Measurements from ENCODE around the gene TYW5. TPM values are rescaled to one million over a fixed set of nuclear protein-coding genes. Genes with fewer than 3 reads are reported as not detected.
A peak's percentile ranks its signal among the peaks of the same experiment; 100 is the strongest.

TYW5 gene
- polyA plus RNA-seq, 1 of the 3 experiments (the other 2 are of a cell fraction), result 3.6 TPM

DNA sequence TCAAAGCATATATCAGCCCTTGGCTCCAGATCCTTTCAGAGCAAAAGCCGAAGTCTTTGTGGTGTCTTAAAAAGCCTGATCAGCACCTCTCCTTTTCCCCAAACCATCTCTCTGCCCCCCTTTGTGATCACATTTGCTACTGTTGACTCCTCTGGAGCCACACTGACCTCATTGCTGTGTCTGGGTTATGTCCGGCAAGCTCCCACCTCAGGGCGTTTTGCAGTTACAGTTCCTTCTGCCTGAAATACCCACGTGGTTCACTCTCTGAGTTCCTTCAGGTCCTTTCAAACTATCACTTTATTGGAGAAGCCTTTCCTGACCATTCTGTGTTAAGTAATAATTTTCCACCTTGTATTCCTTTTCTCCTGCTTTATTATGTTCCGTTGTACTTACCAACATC is 32.4 kb downstream of the TYW5 start:
- Histone ChIP-seq H3K79me2 (ENCODE audit: insufficient read depth) (peaks cover 93% of the 10 kb centered on the region), H3K4me3 (ENCODE audit: low read depth in 2 of 2, low read length in 1 of 2) (no peak overlapping the region), H3K9me3 (no peaks in the 10 kb centered on the region), H3K4me1 (ENCODE audit: control insufficient read depth in 1 of 2, insufficient read depth in 2 of 2, low read depth in 1 of 2, low read length in 1 of 2) (peaks cover 7 to 16% of the 10 kb centered on the region in 2 experiments; a peak in 3 of 4 replicates), H3K4me2 (0 out of 2 replicates have a peak overlapping the region, but pooled peaks have one; percentile 10), H3F3A (replicated peaks; ENCODE audit: insufficient read depth) (peaks cover 10% of the 10 kb centered on the region), H2AFZ (ENCODE audit: low read depth) (no peak overlapping the region), H3K9me2 (no peaks in the 10 kb centered on the region), H3K36me3 (replicated peaks in 1 of 2; ENCODE audit: control insufficient read depth in 1 of 2, insufficient read depth in 2 of 2, low read length in 1 of 2) (peaks cover 16 to 42% of the 10 kb centered on the region in 2 experiments), H4K20me1 (ENCODE audit: insufficient read depth) (no peaks in the 10 kb centered on the region), H3K27ac (ENCODE audit: low read depth in 2 of 2, low read length in 1 of 2) (peak overlapping the region in 1 of 2 experiments; percentile 70; a peak in 2 of 4 replicates), H3K27me3 (ENCODE audit: insufficient read depth) (no peaks in the 10 kb centered on the region), H3K9ac (no peak overlapping the region)
- WGBS (ENCODE audit: low lambda C conversion rate), result 48% methylated on average over 5 of the region's 5 CpGs
- CTCF ChIA-PET, result interaction anchor here (1.0 to 1.1 kb wide), 2 partner anchors 11 to 441 kb away, joined by 3 read pairs; partner anchors contain the start of gene C2orf69
- peak; percentile 48 for DNase-seq
- TF ChIP-seq MXI1 (IDR thresholded peaks at IDR 0.05; ENCODE audit: low read depth, low read length), result peak; percentile 89
- TF ChIP-seq, protein P1, sequence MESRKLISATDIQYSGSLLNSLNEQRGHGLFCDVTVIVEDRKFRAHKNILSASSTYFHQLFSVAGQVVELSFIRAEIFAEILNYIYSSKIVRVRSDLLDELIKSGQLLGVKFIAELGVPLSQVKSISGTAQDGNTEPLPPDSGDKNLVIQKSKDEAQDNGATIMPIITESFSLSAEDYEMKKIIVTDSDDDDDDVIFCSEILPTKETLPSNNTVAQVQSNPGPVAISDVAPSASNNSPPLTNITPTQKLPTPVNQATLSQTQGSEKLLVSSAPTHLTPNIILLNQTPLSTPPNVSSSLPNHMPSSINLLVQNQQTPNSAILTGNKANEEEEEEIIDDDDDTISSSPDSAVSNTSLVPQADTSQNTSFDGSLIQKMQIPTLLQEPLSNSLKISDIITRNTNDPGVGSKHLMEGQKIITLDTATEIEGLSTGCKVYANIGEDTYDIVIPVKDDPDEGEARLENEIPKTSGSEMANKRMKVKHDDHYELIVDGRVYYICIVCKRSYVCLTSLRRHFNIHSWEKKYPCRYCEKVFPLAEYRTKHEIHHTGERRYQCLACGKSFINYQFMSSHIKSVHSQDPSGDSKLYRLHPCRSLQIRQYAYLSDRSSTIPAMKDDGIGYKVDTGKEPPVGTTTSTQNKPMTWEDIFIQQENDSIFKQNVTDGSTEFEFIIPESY (IDR thresholded peaks at IDR 0.05; ENCODE audit: borderline replicate concordance, low read depth), result no peak
- POLR2A ChIA-PET, result no interaction called here

DNA sequence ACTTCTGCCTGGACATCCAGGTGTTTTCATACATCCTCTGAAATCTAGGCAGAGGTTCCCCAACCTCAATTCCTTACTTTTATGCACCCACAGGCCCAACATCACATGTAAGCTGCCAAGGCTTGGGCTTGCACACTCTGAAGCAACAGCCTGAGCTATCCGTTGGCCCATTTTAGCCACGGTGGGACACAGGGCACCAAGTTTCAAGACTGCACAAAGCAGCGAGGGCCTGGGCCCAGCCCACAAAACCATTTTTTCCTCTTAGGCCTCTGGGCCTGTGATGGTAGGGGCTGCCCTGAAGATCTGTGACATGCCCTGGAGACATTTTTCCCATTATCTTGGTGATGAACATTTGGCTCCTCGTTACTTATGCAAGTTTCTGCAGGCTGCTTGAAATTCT is 38.3 kb downstream of the TYW5 start:
- H2AFZ ChIP-seq (ENCODE audit: low read depth), result no peak overlapping the region
- no peak overlapping the region for H3K9ac ChIP-seq
- no peaks in the 10 kb centered on the region for H3K9me3 ChIP-seq
- no peak overlapping the region for H3K4me2 ChIP-seq
- TF ChIP-seq USF2 (IDR thresholded peaks at IDR 0.05; ENCODE audit: borderline replicate concordance, low read depth, low read length), result no peak
- no peak for TF ChIP-seq CTCF (IDR thresholded peaks at IDR 0.05)
- TF ChIP-seq TCF12 (IDR thresholded peaks at IDR 0.05), result no peak
- no peak for TF ChIP-seq SIN3A (IDR thresholded peaks at IDR 0.05; ENCODE audit: borderline replicate concordance, low read depth, low read length)
- TF ChIP-seq NRF1 (IDR thresholded peaks at IDR 0.05; ENCODE audit: low read depth, low read length), result no peak
- no peak for DNase-seq
- CTCF ChIA-PET, result no interaction called here
- H3K27me3 ChIP-seq (ENCODE audit: insufficient read depth), result no peaks in the 10 kb centered on the region
- peaks cover 92% of the 10 kb centered on the region for H3K79me2 ChIP-seq (ENCODE audit: insufficient read depth)
- peaks cover 16% of the 10 kb centered on the region for H4K20me1 ChIP-seq (ENCODE audit: insufficient read depth)
- peaks cover 9 to 44% of the 10 kb centered on the region in 2 experiments for H3K36me3 ChIP-seq (replicated peaks in 1 of 2; ENCODE audit: control insufficient read depth in 1 of 2, insufficient read depth in 2 of 2, low read length in 1 of 2)
- no peak overlapping the region for H3K27ac ChIP-seq (ENCODE audit: low read depth in 2 of 2, low read length in 1 of 2)
- WGBS (ENCODE audit: low lambda C conversion rate), result 87% methylated on average over 2 of the region's 4 CpGs
- peaks cover 3 to 4% of the 10 kb centered on the region in 2 experiments; a peak in 3 of 4 replicates for H3K4me1 ChIP-seq (ENCODE audit: control insufficient read depth in 1 of 2, insufficient read depth in 2 of 2, low read depth in 1 of 2, low read length in 1 of 2)
- H3K4me3 ChIP-seq (ENCODE audit: low read depth in 2 of 2, low read length in 1 of 2), result no peak overlapping the region; a peak in 1 of 4 replicates
- POLR2A ChIA-PET, result no interaction called here
- H3K9me2 ChIP-seq, result no peaks in the 10 kb centered on the region
- peaks cover 5% of the 10 kb centered on the region for H3F3A ChIP-seq (replicated peaks; ENCODE audit: insufficient read depth)
